Upper lobe of left lung (tissue), 4 donors: ENCODE measurements around the gene ZNF836.

Experiments
- CTCF ChIP-seq, 6 experiments: fragments of 450-650 bp in 4 of 6; fragments of 200-600 bp in 2 of 6; sonication (generic) in 2 of 6; IDR thresholded peaks; one replicate each; pipeline ENCODE4 v1.5.1; 2016 to 2019; ENCODE audit warnings: antibody characterized with exemption in 6 of 6
- POLR2A ChIP-seq, 4 donors: fragments of 450-650 bp; IDR thresholded peaks; one replicate each; pipeline ENCODE4 v1.5.1; 2016 to 2017; ENCODE audit warnings: antibody characterized with exemption in 4 of 4, mild to moderate bottlenecking in 2 of 4

GRCh38 chr19:52191951-52192350, 20.5 kb upstream of the ZNF836 start:
- TF ChIP-seq CTCF (IDR thresholded peaks at IDR 0.05), result no peak
- TF ChIP-seq POLR2A (IDR thresholded peaks at IDR 0.05), result no peak
